Left lung (tissue), 10 donors: ENCODE measurements around the gene PSMB2. TPM values are rescaled to one million over a fixed set of nuclear protein-coding genes. Genes with fewer than 3 reads are reported as not detected.

Source experiments
- ATAC-seq: fragments of 200-7000 bp; cut with Tn5 transposase; one replicate; pipeline ENCODE4 v1.9.1; 2020; ENCODE audit warnings: moderate library complexity
- DNase-seq, 4 donors: peaks; one replicate each; pipeline ENCODE4 v3.0.0-alpha.2; 2013 to 2020
- H3K27ac ChIP-seq, 2 donors: fragments of 200-600 bp; sonication (generic) in 1 of 2; one replicate each; pipeline versions ENCODE4 v1.5.0 to v1.8.0; 2020 to 2021
- H3K27me3 ChIP-seq, 2 donors: fragments of 200-600 bp; sonication (generic) in 1 of 2; one replicate each; pipeline versions ENCODE4 v1.5.0 to v1.8.0; 2020 to 2021
- H3K36me3 ChIP-seq, 2 donors: fragments of 200-600 bp; sonication (generic) in 1 of 2; one replicate each; pipeline versions ENCODE4 v1.5.0 to v1.8.0; 2020 to 2021
- H3K4me1 ChIP-seq, 2 donors: fragments of 200-600 bp; one replicate each; pipeline ENCODE4 v1.8.0; 2021
- H3K4me3 ChIP-seq, 2 donors: fragments of 200-600 bp; sonication (generic) in 1 of 2; one replicate each; pipeline versions ENCODE4 v1.5.0 to v1.8.0; 2020 to 2021; ENCODE audit warnings: mild to moderate bottlenecking in 1 of 2
- H3K9me3 ChIP-seq, 2 donors: fragments of 200-600 bp; sonication (generic) in 1 of 2; one replicate each; pipeline versions ENCODE4 v1.5.0 to v1.8.0; 2020 to 2021
- intact Hi-C, 2 donors: fragments of 100-400 bp; cut with DNase I; formaldehyde crosslinking; loops; one replicate each; pipeline versions ENCODE4 v1.11.2 to v1.14.2; 2022
- polyA plus RNA-seq, 6 donors: library from polyadenylated mRNA; unstranded; fragments of 120-200 nt; gene quantifications; one replicate each; pipeline ENCODE4 v1.2.1, GENCODE V29; 2013; ENCODE audit not compliant: insufficient read length in 6 of 6
- total RNA-seq, 2 donors: library from RNA; stranded (reverse); fragmentation: NEBNext Ultra II Directional; extraction: Animal tissue kit (Norgen Biotek cat#: 25700); gene quantifications; one replicate each; pipeline ENCODE4 v1.2.1, GENCODE V29; 2021
- TF ChIP-seq, protein P1 (sequence below), 2 donors: fragments of 200-600 bp; sonication (generic) in 1 of 2; IDR thresholded peaks; one replicate each; pipeline versions ENCODE4 v1.5.0 to v1.8.0; 2021; ENCODE audit warnings: antibody characterized with exemption in 2 of 2
- donor health status: DM: no; HTN: yes; CAD: no.
- donor health status: DM: no; HTN: no; CAD: no.

Gene PSMB2
- total and polyA plus RNA-seq, 8 donors, result 48.4 to 80.2 (median 70.7) TPM

DNA sequence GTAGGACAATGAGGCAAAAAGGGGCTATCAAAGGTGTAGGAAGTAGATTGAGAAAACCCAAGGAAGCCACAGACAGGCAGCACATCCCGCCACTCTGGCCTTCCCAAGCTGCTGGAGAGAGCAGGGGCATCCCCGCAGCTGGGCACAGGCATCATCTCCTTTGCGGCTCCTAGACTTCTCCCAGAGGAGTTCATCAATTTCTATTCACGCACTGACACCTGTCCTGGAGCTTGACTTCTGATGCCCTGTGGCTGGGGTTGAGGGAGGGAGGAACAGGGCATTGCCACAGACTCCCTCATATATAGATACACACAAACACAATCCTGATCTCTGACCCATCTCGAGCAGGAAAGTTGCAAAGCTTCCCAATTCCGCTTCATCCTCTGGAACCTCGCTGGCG, 70.1 kb downstream of the PSMB2 start:
- H3K36me3 ChIP-seq, result no peaks in the 10 kb centered on the region
- H3K27ac ChIP-seq, result no peak overlapping the region
- intact Hi-C loops, result no loop called here
- ATAC-seq (no peak), DNase-seq (no peak)
- H3K4me3 ChIP-seq, result no peak overlapping the region
- no peaks in the 10 kb centered on the region for H3K9me3 ChIP-seq
- H3K4me1 ChIP-seq, result peaks cover 3 to 30% of the 10 kb centered on the region in 2 donors
- TF ChIP-seq, protein P1, sequence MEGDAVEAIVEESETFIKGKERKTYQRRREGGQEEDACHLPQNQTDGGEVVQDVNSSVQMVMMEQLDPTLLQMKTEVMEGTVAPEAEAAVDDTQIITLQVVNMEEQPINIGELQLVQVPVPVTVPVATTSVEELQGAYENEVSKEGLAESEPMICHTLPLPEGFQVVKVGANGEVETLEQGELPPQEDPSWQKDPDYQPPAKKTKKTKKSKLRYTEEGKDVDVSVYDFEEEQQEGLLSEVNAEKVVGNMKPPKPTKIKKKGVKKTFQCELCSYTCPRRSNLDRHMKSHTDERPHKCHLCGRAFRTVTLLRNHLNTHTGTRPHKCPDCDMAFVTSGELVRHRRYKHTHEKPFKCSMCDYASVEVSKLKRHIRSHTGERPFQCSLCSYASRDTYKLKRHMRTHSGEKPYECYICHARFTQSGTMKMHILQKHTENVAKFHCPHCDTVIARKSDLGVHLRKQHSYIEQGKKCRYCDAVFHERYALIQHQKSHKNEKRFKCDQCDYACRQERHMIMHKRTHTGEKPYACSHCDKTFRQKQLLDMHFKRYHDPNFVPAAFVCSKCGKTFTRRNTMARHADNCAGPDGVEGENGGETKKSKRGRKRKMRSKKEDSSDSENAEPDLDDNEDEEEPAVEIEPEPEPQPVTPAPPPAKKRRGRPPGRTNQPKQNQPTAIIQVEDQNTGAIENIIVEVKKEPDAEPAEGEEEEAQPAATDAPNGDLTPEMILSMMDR (IDR thresholded peaks at IDR 0.05), result no peak
- H3K27me3 ChIP-seq, result peaks cover 6 to 41% of the 10 kb centered on the region in 2 donors

DNA sequence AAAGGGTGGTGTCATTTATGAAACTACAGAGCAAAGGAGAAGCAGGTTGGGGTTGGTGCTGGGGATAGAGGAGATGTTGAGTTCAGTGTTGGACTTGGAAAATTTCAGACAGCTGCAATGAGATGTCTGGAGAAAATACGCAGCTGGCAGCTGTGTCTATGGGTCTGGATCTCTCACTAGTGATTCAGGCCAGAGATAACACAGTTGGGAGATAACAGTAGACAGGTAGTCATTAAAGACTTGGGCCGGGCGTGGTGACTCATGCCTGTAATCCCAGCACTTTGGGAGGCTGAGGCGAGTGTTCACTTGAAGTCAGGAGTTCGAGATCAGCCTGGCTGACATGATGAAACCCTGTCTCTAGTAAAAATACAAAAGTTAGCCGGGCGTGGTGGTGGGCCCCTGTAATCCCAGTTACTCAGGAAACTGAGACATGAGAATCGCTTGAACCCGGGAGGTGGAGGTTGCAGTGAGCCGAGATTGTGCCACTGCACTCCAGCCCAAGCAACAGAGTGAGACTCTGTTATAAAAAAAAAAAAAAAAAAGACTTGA, 70.7 kb downstream of the PSMB2 start:
- intact Hi-C loops, result no loop called here
- no peaks in the 10 kb centered on the region for H3K9me3 ChIP-seq
- DNase-seq (no peak), ATAC-seq (no peak)
- peaks cover 3 to 24% of the 10 kb centered on the region in 2 donors for H3K4me1 ChIP-seq
- H3K36me3 ChIP-seq, result peaks cover 0 to 6% of the 10 kb centered on the region in 2 donors
- no peak overlapping the region for H3K27ac ChIP-seq
- no peak overlapping the region for H3K4me3 ChIP-seq
- TF ChIP-seq, protein P1 (IDR thresholded peaks at IDR 0.05), result no peak
- peaks cover 6 to 38% of the 10 kb centered on the region in 2 donors for H3K27me3 ChIP-seq

DNA sequence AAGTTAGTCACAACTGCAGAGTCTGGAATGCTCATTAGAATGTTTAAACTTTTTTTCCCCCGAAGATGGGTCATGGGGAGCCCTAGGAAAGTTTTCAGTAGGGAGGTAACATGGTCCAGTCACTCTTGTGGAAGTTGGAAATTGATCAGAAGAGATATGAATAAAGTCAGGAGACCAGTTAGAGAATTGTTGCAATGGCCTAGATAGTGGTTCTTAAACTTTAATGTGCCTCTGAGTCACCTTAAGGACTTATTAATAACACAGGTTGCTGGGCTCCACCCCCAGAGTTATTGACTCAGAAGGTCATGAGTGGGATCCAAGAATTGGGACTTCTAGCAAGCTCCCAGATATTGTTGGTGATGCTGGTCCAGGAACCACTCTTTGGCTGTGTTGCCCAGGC, 71.4 kb downstream of the PSMB2 start:
- Histone ChIP-seq H3K4me1 (peaks cover 3 to 16% of the 10 kb centered on the region in 2 donors), H3K9me3 (no peaks in the 10 kb centered on the region), H3K27ac (no peak overlapping the region), H3K27me3 (peaks cover 6 to 34% of the 10 kb centered on the region in 2 donors), H3K4me3 (no peak overlapping the region), H3K36me3 (peaks cover 0 to 13% of the 10 kb centered on the region in 2 donors)
- ATAC-seq (no peak), DNase-seq (no peak)
- TF ChIP-seq, protein P1 (IDR thresholded peaks at IDR 0.05), result no peak
- intact Hi-C loops, result loop anchor here in 1 of 2 donors (5.0 kb wide), 1 partner anchor 157 kb away; no protein-coding TSS in a partner anchor

DNA sequence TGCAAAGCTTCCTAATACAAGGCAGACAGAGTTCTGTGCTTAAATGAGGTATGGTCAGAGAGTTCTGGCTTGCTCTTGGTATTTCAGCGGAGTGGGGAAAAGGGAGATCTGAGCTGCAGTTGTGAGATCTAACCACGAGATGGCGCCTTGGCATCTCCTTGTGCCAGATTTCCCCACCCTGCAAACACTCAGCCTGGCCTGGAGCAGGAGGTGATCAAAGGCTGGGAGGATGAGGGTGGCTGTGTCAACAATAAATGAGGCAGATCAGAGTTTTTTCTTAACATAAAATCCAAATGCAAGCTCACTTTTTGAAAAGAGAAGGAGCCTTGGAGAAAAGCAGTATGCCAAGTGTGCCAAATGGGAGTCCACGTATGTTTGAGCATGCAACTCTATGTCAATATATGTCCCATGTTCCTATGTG, 72.3 kb downstream of the PSMB2 start:
- H3K36me3 ChIP-seq, result peaks cover 0 to 19% of the 10 kb centered on the region in 2 donors

DNA sequence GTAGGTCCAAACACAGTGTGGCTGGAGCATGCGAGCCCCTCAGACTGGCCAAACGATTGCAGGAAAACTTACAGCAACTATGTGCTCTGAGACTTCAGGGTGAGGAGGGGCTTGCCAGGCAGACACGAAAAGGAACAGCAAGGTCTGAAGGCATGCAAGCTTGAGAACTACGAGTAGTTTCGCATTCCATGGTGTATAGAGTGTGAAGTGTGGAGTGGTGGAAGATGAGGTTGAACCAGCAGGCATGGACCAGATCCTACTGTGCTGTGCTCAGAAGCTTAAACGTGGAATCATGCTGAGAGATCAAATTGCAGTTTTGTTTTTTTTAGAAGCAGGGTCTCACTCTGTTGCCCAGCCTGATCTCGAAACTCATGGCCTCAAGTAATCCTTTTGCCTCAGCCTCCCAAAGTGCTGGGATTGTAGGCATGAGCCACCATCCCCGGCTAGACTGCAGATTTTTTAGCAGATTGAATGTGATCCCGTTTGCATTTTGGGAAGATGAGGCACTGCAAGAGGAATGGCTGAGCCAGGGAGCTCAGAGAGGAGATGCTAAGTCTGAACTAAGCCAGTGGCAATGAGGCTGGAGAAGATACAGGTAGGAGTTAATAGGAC, 73.3 kb downstream of the PSMB2 start:
- H3K27me3 ChIP-seq, result peaks cover 4 to 16% of the 10 kb centered on the region in 2 donors
- H3K4me3 ChIP-seq, result no peak overlapping the region
- peaks cover 0 to 23% of the 10 kb centered on the region in 2 donors for H3K36me3 ChIP-seq
- intact Hi-C loops, result loop anchor here in 1 of 2 donors (5.0 kb wide), 1 partner anchor 159 kb away; no protein-coding TSS in a partner anchor
- TF ChIP-seq, protein P1 (IDR thresholded peaks at IDR 0.05), result no peak
- H3K27ac ChIP-seq, result no peak overlapping the region
- no peaks in the 10 kb centered on the region for H3K9me3 ChIP-seq
- no peak for ATAC-seq
- peaks cover 0 to 8% of the 10 kb centered on the region in 2 donors for H3K4me1 ChIP-seq
- no peak for DNase-seq

More for the DNA sequence above, 72.3 kb downstream of the PSMB2 start:
- no peak overlapping the region for H3K27ac ChIP-seq
- H3K27me3 ChIP-seq, result peaks cover 6 to 25% of the 10 kb centered on the region in 2 donors
- intact Hi-C loops, result loop anchor here in 1 of 2 donors (5.0 kb wide), 1 partner anchor 158 kb away; no protein-coding TSS in a partner anchor
- peak; percentile 80 for ATAC-seq
- no peak overlapping the region for H3K4me3 ChIP-seq
- DNase-seq, result peak in 1 of 4 donors; percentile 79
- H3K4me1 ChIP-seq, result peaks cover 3 to 16% of the 10 kb centered on the region in 2 donors
- TF ChIP-seq, protein P1 (IDR thresholded peaks at IDR 0.05), result peak; percentile 77 to 86
- no peaks in the 10 kb centered on the region for H3K9me3 ChIP-seq
